Activated naive CD8-positive, alpha-beta T cell treated with anti-CD3 and anti-CD28 coated beads for 36 hours (primary cell): ENCODE data around the gene KATNB1. TPM values are rescaled to one million over a fixed set of nuclear protein-coding genes. Genes with fewer than 3 reads are reported as not detected.

Experiments used
- DNase-seq: peaks from one replicate; pipeline ENCODE4 v3.0.0; 2021
- H3K27ac Mint-ChIP-seq: one replicate; pipeline ENCODE4 v1.8.0; 2022; ENCODE audit warnings: mild to moderate bottlenecking, moderate library complexity, mixed read lengths
- H3K27me3 Mint-ChIP-seq: one replicate; pipeline ENCODE4 v1.8.0; 2022; ENCODE audit warnings: mild to moderate bottlenecking, mixed read lengths
- H3K36me3 Mint-ChIP-seq: one replicate; pipeline ENCODE4 v1.8.0; 2021; ENCODE audit warnings: mild to moderate bottlenecking, mixed read lengths
- H3K4me1 Mint-ChIP-seq: one replicate; pipeline ENCODE4 v1.8.0; 2021; ENCODE audit warnings: mixed read lengths
- H3K4me3 Mint-ChIP-seq: one replicate; pipeline ENCODE4 v1.8.0; 2022; ENCODE audit warnings: mild to moderate bottlenecking, moderate library complexity, mixed read lengths
- H3K9me3 Mint-ChIP-seq: one replicate; pipeline ENCODE4 v1.8.0; 2022; ENCODE audit warnings: mixed read lengths
- total RNA-seq, 2 experiments: library from RNA; stranded (reverse); gene quantifications; one replicate each; pipeline ENCODE4 v1.2.3, GENCODE V29; 2021

The KATNB1 gene
- total RNA-seq, 2 experiments from 2014 or later: 51.2 to 55.5 TPM

- H3K36me3 Mint-ChIP-seq: no peaks in the 10 kb centered on the region
- DNase-seq: no peak
- H3K4me1 Mint-ChIP-seq: peaks cover 25% of the 10 kb centered on the region
- H3K27ac Mint-ChIP-seq: no peak overlapping the region
- peaks cover 18% of the 10 kb centered on the region for H3K27me3 Mint-ChIP-seq
- no peak overlapping the region for H3K4me3 Mint-ChIP-seq
- H3K9me3 Mint-ChIP-seq: no peaks in the 10 kb centered on the region
Measured at GRCh38 chr16:57800200-57801097, 64.9 kb downstream of the KATNB1 start.

- Mint-ChIP-seq H3K4me3 (peak overlapping the region; percentile 20), H3K27me3 (peaks cover 26% of the 10 kb centered on the region), H3K4me1 (peaks cover 25% of the 10 kb centered on the region), H3K36me3 (no peaks in the 10 kb centered on the region), H3K9me3 (no peaks in the 10 kb centered on the region), H3K27ac (no peak overlapping the region)
- DNase-seq: no peak
Measured at GRCh38 chr16:57801098-57801808, 65.7 kb downstream of the KATNB1 start.

DNA sequence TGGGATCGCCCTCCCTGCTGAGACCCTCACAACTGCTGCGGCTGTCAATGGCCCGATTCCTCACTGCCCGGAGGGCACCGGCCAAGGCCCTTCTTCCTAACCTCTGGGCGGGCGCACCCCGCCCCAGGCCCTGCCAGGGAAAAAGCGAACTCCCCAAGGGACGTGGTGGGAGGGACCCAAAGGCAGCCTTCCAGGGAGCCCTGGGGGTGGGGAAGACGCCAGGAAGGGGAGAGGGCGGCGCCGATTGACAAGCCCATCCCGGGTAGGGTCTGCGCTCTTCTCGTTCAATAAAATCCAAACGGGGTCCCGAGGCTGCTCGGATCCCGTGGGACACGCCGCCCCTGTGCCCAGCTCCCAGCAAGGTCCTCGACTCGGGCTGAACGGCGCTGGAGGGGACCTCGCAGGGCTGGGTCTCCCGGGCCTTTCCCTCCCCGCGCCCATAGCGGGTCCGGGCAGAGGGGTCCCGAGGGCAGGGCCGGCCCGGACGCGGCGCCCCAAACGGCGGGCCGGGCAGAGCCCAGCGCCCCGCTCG, 66.3 kb downstream of the KATNB1 start:
- DNase-seq: no peak
- Mint-ChIP-seq H3K36me3 (no peaks in the 10 kb centered on the region), H3K27ac (no peak overlapping the region), H3K27me3 (peaks cover 28% of the 10 kb centered on the region), H3K4me3 (no peak overlapping the region), H3K9me3 (no peaks in the 10 kb centered on the region), H3K4me1 (peaks cover 25% of the 10 kb centered on the region)

DNA sequence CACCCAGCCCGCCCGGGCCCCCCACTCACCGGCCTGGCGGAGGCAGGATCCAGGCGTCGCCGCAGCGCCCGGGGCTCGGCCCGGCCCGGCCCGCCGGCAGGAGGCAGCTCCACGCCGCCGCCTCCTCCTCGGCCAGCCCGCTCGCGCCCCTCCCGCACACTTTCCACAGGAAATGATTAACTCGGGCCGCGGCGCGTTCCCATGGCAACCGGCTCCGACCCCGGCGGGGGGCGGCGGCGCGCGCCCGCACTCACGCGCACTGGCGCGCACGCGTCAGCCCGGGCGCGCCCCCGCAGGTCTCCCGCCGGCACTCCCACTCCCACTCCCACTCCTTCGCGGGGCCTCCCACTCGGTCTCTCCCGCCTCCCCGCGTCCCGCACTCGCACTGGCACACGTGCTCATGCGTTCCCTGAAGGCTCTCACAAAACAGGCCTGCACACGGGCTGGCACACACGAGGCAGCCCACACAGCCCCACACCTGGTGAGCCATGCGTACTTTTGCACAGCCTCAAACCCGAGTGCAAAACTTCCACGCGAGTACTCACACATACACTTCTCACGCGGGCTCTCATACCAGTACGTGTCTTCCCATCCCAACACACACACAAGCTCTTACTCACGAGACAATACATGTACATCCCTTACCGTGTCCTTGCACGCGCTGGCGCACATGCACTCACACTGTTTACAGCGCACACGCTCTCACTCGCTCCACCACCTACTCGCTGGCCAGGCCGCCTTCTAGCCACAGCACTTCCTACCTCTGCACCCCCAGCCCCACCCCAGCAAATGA, 67.0 kb downstream of the KATNB1 start, which contains the start of gene KIFC3:
TSS of gene KIFC3 (minus strand) at position 151 of the 793 bp plus-strand sequence. CDS start 4,248 bp downstream, outside the sequence.
- H3K9me3 Mint-ChIP-seq: no peaks in the 10 kb centered on the region
- peaks cover 32% of the 10 kb centered on the region for H3K27me3 Mint-ChIP-seq
- H3K4me3 Mint-ChIP-seq: peak within 1 kb of the TSS; percentile 75
- peak within 1 kb of the TSS; percentile 78 for H3K27ac Mint-ChIP-seq
- peak; percentile 79 for DNase-seq
- peaks cover 26% of the 10 kb centered on the region for H3K4me1 Mint-ChIP-seq
- no peaks in the 10 kb centered on the region for H3K36me3 Mint-ChIP-seq

DNA sequence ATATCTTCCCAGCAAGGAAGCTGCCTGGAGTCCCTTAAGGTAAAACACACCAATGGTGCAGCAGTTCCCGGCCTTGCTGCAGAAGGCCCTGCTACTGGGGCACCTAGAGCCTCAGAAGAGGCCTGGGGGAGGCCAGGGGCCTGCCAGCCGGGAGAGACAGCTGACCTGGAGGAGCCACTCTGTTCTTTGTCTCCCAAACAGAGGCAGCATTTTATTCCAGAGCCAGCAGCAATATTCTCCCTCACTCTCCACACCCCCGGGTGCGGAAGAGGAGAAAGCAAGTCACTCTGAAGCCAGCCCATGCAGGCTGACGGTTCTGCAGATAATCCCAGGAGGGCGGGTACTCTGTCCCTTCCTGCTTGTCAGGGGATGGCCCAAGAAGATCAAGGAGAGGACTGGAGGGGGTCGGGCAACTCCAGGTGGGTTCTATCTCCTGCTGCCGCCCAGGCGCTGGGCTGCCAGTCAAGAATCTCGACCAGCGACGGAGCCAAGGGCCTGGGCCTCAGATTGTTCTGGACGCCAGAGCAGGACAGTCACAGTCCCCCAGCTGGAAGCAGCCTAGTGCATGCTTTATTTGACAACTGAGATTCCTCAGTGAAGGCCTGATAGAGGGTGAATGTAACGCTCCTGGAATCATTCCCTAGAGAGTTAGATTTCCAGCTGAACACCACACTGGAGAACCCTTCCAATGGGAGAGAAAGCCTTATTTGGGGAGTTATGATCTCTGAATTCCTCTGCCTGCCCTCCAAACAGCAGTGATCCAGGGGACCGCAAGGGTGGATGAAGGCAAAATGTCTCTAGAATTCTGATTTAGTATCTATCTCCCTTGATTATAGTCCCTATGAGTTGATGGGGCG, 67.8 kb downstream of the KATNB1 start:
- Mint-ChIP-seq H3K36me3 (no peaks in the 10 kb centered on the region), H3K4me3 (peak overlapping the region; percentile 75), H3K27ac (no peak overlapping the region), H3K27me3 (peaks cover 36% of the 10 kb centered on the region), H3K9me3 (no peaks in the 10 kb centered on the region), H3K4me1 (peaks cover 32% of the 10 kb centered on the region)
- DNase-seq: no peak

DNA sequence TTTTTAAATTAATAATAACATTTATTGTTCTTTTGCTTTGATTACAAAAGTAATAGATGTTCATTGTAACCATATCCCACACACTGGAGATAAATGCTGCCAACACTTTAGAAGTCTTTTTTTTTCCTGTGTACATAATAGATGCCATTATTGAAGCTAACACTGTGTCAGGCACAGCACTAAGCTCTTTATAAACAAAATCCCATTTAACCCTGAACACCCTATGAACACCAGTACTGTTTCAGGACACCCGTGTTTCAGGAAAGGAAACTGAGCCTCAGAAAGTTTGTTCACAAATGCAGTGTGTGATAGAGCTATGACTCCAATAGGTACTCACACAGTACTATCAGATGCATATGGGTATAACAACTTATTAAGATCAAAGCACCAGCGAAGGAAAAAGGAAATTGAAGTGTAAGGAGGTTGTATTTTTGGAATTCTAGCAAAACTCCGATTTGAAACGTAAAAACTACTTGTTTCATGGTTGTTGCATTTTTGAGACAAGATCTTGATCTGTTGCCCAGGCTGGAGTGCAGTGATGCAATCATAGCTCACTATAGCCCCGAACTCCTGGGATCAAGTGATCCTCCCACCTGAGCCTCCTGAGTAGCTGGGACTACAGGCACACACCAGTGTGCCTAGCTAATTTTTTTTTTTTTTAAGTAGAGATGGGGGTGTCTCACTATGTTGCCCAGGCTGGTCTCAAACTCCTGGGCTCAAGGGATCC, 68.7 kb downstream of the KATNB1 start:
- DNase-seq: no peak
- Mint-ChIP-seq H3K4me3 (no peak overlapping the region), H3K27me3 (peaks cover 41% of the 10 kb centered on the region), H3K27ac (no peak overlapping the region), H3K9me3 (no peaks in the 10 kb centered on the region), H3K36me3 (no peaks in the 10 kb centered on the region), H3K4me1 (peaks cover 31% of the 10 kb centered on the region)

- Mint-ChIP-seq H3K27ac (no peak overlapping the region), H3K9me3 (no peaks in the 10 kb centered on the region), H3K4me3 (no peak overlapping the region), H3K36me3 (no peaks in the 10 kb centered on the region), H3K4me1 (peaks cover 28% of the 10 kb centered on the region), H3K27me3 (peaks cover 50% of the 10 kb centered on the region)
- no peak for DNase-seq
Measured at GRCh38 chr16:57805176-57805575, 69.6 kb downstream of the KATNB1 start.

Other genes starting within 250 kb of the KATNB1 start
- gene DOK4, start 249.3 kb upstream of the KATNB1 start, total RNA-seq: 1 to 10 TPM; 4.5 to 4.8 TPM
- gene CCDC102A, start 199.2 kb upstream of the KATNB1 start, total RNA-seq: 10 to 100 TPM in 1 of 2 experiments, 1 to 10 TPM in 1; 8.7 to 10.2 TPM
- 1 to 10 TPM; 1.3 to 1.4 TPM for gene ADGRG5, start 193.1 kb upstream of the KATNB1 start, total RNA-seq
- 1 to 10 TPM; 2.8 to 3.0 TPM for gene ADGRG1, start 107.1 kb upstream of the KATNB1 start, total RNA-seq
- not detected for gene ADGRG3, start 67.5 kb upstream of the KATNB1 start, total RNA-seq
- not detected for gene DRC7, start 41.0 kb upstream of the KATNB1 start, total RNA-seq
- gene KIFC3, start 66.7 kb downstream of the KATNB1 start, total RNA-seq: 1 to 10 TPM; 1.2 to 1.3 TPM
- not detected for gene CNGB1, start 235.4 kb downstream of the KATNB1 start, total RNA-seq